HEK293 (cell line): ENCODE results near the gene PRKCD.

Experiments used
- ATF2 ChIP-seq: fragments of 450-650 bp; formaldehyde crosslinking; IDR thresholded peaks from 2 replicates; pipeline ENCODE4 v1.5.1; 2016; ENCODE audit warnings: missing biosample characterization, missing genetic modification characterization, low read depth
- CTCF ChIP-seq: fragments of 450-650 bp; formaldehyde crosslinking; IDR thresholded peaks from 2 replicates; pipeline ENCODE4 v1.5.1; 2016; ENCODE audit warnings: missing biosample characterization, missing genetic modification characterization
- YY2 ChIP-seq: fragments of 450-650 bp; formaldehyde crosslinking; IDR thresholded peaks from 2 replicates; pipeline ENCODE4 v1.5.1; 2016; ENCODE audit warnings: missing biosample characterization, missing genetic modification characterization
- ZFP3 ChIP-seq: fragments of 450-650 bp; formaldehyde crosslinking; IDR thresholded peaks from 2 replicates; pipeline ENCODE4 v1.5.1; 2016; ENCODE audit warnings: low read depth, missing biosample characterization, missing genetic modification characterization
- ZFP37 ChIP-seq: fragments of 450-650 bp; formaldehyde crosslinking; IDR thresholded peaks from 2 replicates; pipeline ENCODE4 v1.5.1; 2016; ENCODE audit warnings: missing biosample characterization, missing genetic modification characterization
- ZNF24 ChIP-seq: fragments of 450-650 bp; formaldehyde crosslinking; IDR thresholded peaks from 2 replicates; pipeline ENCODE4 v1.5.1; 2016; ENCODE audit warnings: missing biosample characterization, missing genetic modification characterization
- ZNF423 ChIP-seq: fragments of 450-650 bp; formaldehyde crosslinking; IDR thresholded peaks from 2 replicates; pipeline ENCODE4 v1.5.1; 2016; ENCODE audit warnings: missing biosample characterization, missing genetic modification characterization
- ZNF585B ChIP-seq: fragments of 450-650 bp; formaldehyde crosslinking; IDR thresholded peaks from 2 replicates; pipeline ENCODE4 v1.5.1; 2016; ENCODE audit warnings: missing biosample characterization, missing genetic modification characterization
- ZNF707 ChIP-seq: fragments of 450-650 bp; formaldehyde crosslinking; IDR thresholded peaks from 2 replicates; pipeline ENCODE4 v1.5.1; 2016; ENCODE audit warnings: missing biosample characterization, missing genetic modification characterization
- ZNF747 ChIP-seq: fragments of 450-650 bp; formaldehyde crosslinking; IDR thresholded peaks from 2 replicates; pipeline ENCODE4 v1.5.1; 2016; ENCODE audit warnings: missing biosample characterization, missing genetic modification characterization
- TF ChIP-seq, protein P1 (sequence below): fragments of 450-650 bp; formaldehyde crosslinking; IDR thresholded peaks from 2 replicates; pipeline ENCODE4; 2016; ENCODE audit warnings: missing biosample characterization, missing genetic modification characterization

GRCh38 chr3:53114011-53114400, 47.0 kb upstream of the PRKCD start:
- TF ChIP-seq CTCF (tag by site-specific recombination) (peak; percentile 77; the same call in 1 of the 2 replicates), ZFP3 (tag by site-specific recombination) (no peak), YY2 (tag by site-specific recombination) (no peak), ZNF423 (no peak), ZNF24 (tag by site-specific recombination) (no peak), ZNF707 (no peak), ZNF747 (tag by site-specific recombination) (no peak), ATF2 (tag by site-specific recombination) (0 out of 2 replicates have a peak, but pooled peaks have one; percentile 32), ZNF585B (no peak), ZFP37 (tag by site-specific recombination) (no peak)
- TF ChIP-seq, protein P1, sequence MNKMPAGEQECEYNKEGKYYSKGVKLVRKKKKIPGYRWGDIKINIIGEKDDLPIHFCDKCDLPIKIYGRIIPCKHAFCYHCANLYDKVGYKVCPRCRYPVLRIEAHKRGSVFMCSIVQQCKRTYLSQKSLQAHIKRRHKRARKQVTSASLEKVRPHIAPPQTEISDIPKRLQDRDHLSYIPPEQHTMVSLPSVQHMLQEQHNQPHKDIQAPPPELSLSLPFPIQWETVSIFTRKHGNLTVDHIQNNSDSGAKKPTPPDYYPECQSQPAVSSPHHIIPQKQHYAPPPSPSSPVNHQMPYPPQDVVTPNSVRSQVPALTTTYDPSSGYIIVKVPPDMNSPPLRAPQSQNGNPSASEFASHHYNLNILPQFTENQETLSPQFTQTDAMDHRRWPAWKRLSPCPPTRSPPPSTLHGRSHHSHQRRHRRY (tag by site-specific recombination), result no peak
